Left ventricle myocardium inferior (tissue), 1 donor: Measurements from ENCODE around the gene FRMD4A. TPM values are rescaled to one million over a fixed set of nuclear protein-coding genes. Genes with fewer than 3 reads are reported as not detected.

ENCODE experiments used
- DNase-seq: peaks from one replicate; pipeline ENCODE4 v3.0.0-alpha.2; 2020
- H3K27ac ChIP-seq: fragments of 200-600 bp; replicated peaks from 2 replicates; pipeline ENCODE4 v1.8.0; 2021
- H3K27me3 ChIP-seq: fragments of 200-600 bp; 2 replicates; pipeline ENCODE4 v1.8.0; 2021; ENCODE audit warnings: low read depth
- H3K36me3 ChIP-seq: fragments of 200-600 bp; 2 replicates; pipeline ENCODE4 v1.8.0; 2021
- H3K4me1 ChIP-seq: fragments of 200-600 bp; 2 replicates; pipeline ENCODE4 v1.8.0; 2021
- H3K4me3 ChIP-seq: fragments of 200-600 bp; 2 replicates; pipeline ENCODE4 v1.8.0; 2021; ENCODE audit warnings: mild to moderate bottlenecking, moderate library complexity
- H3K9me3 ChIP-seq: fragments of 200-600 bp; replicated peaks from 2 replicates; pipeline ENCODE4 v1.8.0; 2021
- intact Hi-C: fragments of 100-400 bp; cut with micrococcal nuclease; formaldehyde crosslinking; loops from one replicate; pipeline ENCODE4 v1.11.0; 2022
- total RNA-seq: library from RNA; stranded (reverse); fragmentation: NEBNext Ultra II Directional; extraction: Animal tissue kit (Norgen Biotek cat#: 25700); gene quantifications from one replicate; pipeline ENCODE4 v1.2.1, GENCODE V29; 2021
- TF ChIP-seq, protein P1 (sequence below): fragments of 200-600 bp; IDR thresholded peaks from 2 replicates; pipeline ENCODE4 v1.8.0; 2021; ENCODE audit warnings: antibody characterized with exemption, mild to moderate bottlenecking, borderline replicate concordance
- donor health status: DM: no; HTN: yes; CAD: no; lungs with severe emphysema.

Gene FRMD4A
- total RNA-seq, 1 donor from 2014 or later: 26.1 TPM

GRCh38 chr10:14262836-14263425 is 67.8 kb downstream of the FRMD4A start:
- H3K27ac ChIP-seq: no peak overlapping the region
- no peaks in the 10 kb centered on the region for H3K36me3 ChIP-seq
- no peak for DNase-seq
- H3K27me3 ChIP-seq: peaks cover 15% of the 10 kb centered on the region
- H3K9me3 ChIP-seq: no peaks in the 10 kb centered on the region
- intact Hi-C loops: no loop called here
- TF ChIP-seq, protein P1, sequence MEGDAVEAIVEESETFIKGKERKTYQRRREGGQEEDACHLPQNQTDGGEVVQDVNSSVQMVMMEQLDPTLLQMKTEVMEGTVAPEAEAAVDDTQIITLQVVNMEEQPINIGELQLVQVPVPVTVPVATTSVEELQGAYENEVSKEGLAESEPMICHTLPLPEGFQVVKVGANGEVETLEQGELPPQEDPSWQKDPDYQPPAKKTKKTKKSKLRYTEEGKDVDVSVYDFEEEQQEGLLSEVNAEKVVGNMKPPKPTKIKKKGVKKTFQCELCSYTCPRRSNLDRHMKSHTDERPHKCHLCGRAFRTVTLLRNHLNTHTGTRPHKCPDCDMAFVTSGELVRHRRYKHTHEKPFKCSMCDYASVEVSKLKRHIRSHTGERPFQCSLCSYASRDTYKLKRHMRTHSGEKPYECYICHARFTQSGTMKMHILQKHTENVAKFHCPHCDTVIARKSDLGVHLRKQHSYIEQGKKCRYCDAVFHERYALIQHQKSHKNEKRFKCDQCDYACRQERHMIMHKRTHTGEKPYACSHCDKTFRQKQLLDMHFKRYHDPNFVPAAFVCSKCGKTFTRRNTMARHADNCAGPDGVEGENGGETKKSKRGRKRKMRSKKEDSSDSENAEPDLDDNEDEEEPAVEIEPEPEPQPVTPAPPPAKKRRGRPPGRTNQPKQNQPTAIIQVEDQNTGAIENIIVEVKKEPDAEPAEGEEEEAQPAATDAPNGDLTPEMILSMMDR: no peak
- H3K4me1 ChIP-seq: no peaks in the 10 kb centered on the region
- H3K4me3 ChIP-seq: no peak overlapping the region

- intact Hi-C loops: no loop called here
- DNase-seq: no peak
- Histone ChIP-seq H3K27me3 (peaks cover 15% of the 10 kb centered on the region), H3K27ac (no peak overlapping the region), H3K4me3 (no peak overlapping the region), H3K9me3 (no peaks in the 10 kb centered on the region), H3K4me1 (no peaks in the 10 kb centered on the region), H3K36me3 (no peaks in the 10 kb centered on the region)
- TF ChIP-seq, protein P1: no peak
These were observed 69.4 kb downstream of the FRMD4A start for GRCh38 chr10:14261336-14261735.

DNA sequence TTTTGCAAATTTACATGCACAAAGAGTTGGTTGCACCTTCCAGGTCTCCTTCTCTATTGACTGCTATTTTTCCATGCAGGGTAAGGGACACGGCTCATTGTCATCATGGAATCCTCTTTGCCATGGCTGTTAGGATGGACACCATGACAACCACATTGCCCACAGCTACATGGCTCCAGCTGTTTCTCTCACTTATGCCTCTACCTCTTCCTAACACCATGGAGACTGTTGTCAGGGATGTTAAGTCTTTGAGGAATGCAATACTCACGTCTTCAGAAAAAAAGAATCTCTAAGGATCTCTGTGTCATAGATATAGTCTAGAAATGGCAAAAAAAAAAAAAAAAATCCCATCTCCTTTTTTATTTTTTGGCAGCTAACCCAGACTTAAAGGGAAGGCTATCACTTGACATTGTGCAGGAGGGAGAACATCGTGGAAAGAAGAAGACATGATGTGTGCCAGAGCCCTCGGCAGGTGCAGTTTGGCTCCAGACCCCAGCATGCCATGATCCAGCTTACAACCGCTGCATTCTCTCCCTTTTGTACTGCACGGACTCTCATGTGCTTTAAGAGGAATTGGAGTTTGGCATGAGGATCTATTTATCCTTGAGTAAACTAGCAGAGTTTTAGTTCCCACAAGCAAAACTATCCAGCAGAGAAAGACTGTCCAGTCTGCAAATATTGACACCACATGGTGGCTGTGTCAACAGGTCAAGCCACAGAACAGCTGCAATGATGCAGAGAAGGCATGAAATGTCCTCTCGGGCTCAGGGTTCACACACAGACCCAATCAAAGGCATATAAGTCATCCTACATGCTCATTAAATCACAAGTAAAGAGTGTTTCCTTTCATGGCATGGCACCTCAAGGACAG is 70.8 kb downstream of the FRMD4A start:
- DNase-seq: no peak
- no peak overlapping the region for H3K27ac ChIP-seq
- H3K4me1 ChIP-seq: no peaks in the 10 kb centered on the region

GRCh38 chr10:14254368-14254767 is 76.4 kb downstream of the FRMD4A start:
- Histone ChIP-seq H3K36me3 (no peaks in the 10 kb centered on the region), H3K27ac (no peak overlapping the region), H3K27me3 (peaks cover 30% of the 10 kb centered on the region), H3K4me3 (no peak overlapping the region), H3K4me1 (no peaks in the 10 kb centered on the region), H3K9me3 (peaks cover 14% of the 10 kb centered on the region)
- intact Hi-C loops: no loop called here
- DNase-seq: no peak
- TF ChIP-seq, protein P1: no peak

More for the DNA sequence above, 70.8 kb downstream of the FRMD4A start:
- no peaks in the 10 kb centered on the region for H3K9me3 ChIP-seq
- H3K36me3 ChIP-seq: no peaks in the 10 kb centered on the region
- TF ChIP-seq, protein P1: no peak
- intact Hi-C loops: no loop called here
- H3K27me3 ChIP-seq: peaks cover 20% of the 10 kb centered on the region
- H3K4me3 ChIP-seq: no peak overlapping the region

DNA sequence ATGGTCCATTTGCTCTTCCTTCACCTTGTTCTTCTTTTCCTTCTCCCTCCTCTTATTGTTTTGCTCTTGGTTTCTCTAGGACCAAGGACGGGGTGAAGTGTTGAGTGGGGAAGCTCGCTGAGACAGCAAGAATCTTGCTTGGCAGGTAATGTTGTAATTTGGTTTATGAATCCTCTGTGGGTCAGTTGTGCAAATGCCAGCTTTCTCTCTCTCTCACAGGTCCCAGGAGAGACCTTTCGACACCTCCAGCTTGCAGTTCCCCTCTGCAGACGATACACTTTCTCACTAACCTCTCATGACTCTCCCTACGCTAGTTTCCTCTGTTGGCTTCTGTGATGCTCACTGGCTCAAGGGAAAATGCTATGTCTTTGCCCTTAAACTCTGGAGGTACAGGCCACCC is 77.0 kb downstream of the FRMD4A start:
- peaks cover 30% of the 10 kb centered on the region for H3K27me3 ChIP-seq
- intact Hi-C loops: no loop called here
- TF ChIP-seq, protein P1: no peak
- no peak for DNase-seq
- H3K27ac ChIP-seq: no peak overlapping the region
- no peaks in the 10 kb centered on the region for H3K36me3 ChIP-seq
- no peak overlapping the region for H3K4me3 ChIP-seq
- no peaks in the 10 kb centered on the region for H3K4me1 ChIP-seq
- peaks cover 14% of the 10 kb centered on the region for H3K9me3 ChIP-seq
